HG03575 (cell line): ENCODE measurements around the gene MCM3AP.
"Not testable (repeated sequence)": the region's sequence is repeated elsewhere in the genome, so short reads cannot be mapped to it uniquely, and the experiment has no call there.

Experiments
- ATAC-seq: cut with Tn5 transposase; IDR thresholded peaks from one replicate; pipeline ENCODE4 v1.9.1; 2021; ENCODE audit not compliant: unreplicated experiment, insufficient number of reproducible peaks, low FRiP score; ENCODE audit errors: extremely low read depth

MCM3AP gene

GRCh38 chr21:46250146-46250725 lies 35.2 kb downstream of the MCM3AP start:
- ATAC-seq: no peak

- ATAC-seq: no peak
Observed at GRCh38 chr21:46248827-46249226, 36.6 kb downstream of the MCM3AP start.

GRCh38 chr21:46248422-46248782 lies 37.0 kb downstream of the MCM3AP start:
- no peak for ATAC-seq

- no peak for ATAC-seq
Observed at GRCh38 chr21:46247699-46248421, 37.6 kb downstream of the MCM3AP start.

GRCh38 chr21:46246345-46246744 lies 39.1 kb downstream of the MCM3AP start:
- no peak for ATAC-seq

GRCh38 chr21:46245213-46245915 lies 40.0 kb downstream of the MCM3AP start:
- no peak for ATAC-seq

- no peak for ATAC-seq
Observed at GRCh38 chr21:46244602-46245001, 40.8 kb downstream of the MCM3AP start.

- ATAC-seq: no peak
Observed at GRCh38 chr21:46243960-46244361, 41.5 kb downstream of the MCM3AP start.

GRCh38 chr21:46243325-46243724 lies 42.1 kb downstream of the MCM3AP start:
- no peak for ATAC-seq

GRCh38 chr21:46241577-46241976 lies 43.8 kb downstream of the MCM3AP start:
- not testable (repeated sequence) for ATAC-seq

- no peak for ATAC-seq
Observed at GRCh38 chr21:46239817-46240325, 45.5 kb downstream of the MCM3AP start.

- no peak for ATAC-seq
Observed at GRCh38 chr21:46237474-46237873, 47.9 kb downstream of the MCM3AP start.

GRCh38 chr21:46234436-46234950 lies 50.9 kb downstream of the MCM3AP start:
- ATAC-seq: no peak

GRCh38 chr21:46229923-46230260 lies 55.5 kb downstream of the MCM3AP start:
- no peak for ATAC-seq

- no peak for ATAC-seq
Observed at GRCh38 chr21:46229133-46229922, 56.1 kb downstream of the MCM3AP start.

- ATAC-seq: no peak
Observed at GRCh38 chr21:46228345-46229051, 56.9 kb downstream of the MCM3AP start, which contains the start of gene LSS. Gene LSS (minus strand): TSS chr21:46228774. CDS start chr21:46228745, 29 bp downstream.

GRCh38 chr21:46227811-46228344 lies 57.5 kb downstream of the MCM3AP start:
- ATAC-seq: no peak

- ATAC-seq: no peak
Observed at GRCh38 chr21:46226920-46227599, 58.4 kb downstream of the MCM3AP start.
